Measurements from ENCODE around the gene HPCA.
A peak's percentile ranks its signal among the peaks of the same experiment; 100 is the strongest.

HPCA gene

GRCh38 chr1:32871364-32872191 is 14.7 kb upstream of the HPCA start:
- DNase-seq (ENCODE audit: low spot score): no peak

DNA sequence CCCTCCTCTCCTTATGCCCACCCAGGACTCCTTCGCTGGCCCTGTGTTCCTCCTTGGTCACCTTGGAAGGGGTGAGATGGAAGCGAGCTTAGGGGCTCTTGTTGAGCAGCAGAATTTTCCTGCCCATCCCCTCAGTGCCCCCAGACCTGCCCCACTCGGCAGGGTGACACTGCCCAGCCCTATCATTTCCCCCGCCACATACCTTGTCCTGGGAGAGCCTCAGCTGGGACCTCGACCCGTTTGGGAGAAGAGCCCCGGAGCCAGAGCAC is 14.2 kb upstream of the HPCA start:
- DNase-seq (ENCODE audit: low spot score): no peak

GRCh38 chr1:32873484-32873883 is 12.8 kb upstream of the HPCA start:
- no peak for DNase-seq (ENCODE audit: low spot score)

GRCh38 chr1:32874860-32875752 is 11.2 kb upstream of the HPCA start:
- DNase-seq (ENCODE audit: low spot score): no peak

DNA sequence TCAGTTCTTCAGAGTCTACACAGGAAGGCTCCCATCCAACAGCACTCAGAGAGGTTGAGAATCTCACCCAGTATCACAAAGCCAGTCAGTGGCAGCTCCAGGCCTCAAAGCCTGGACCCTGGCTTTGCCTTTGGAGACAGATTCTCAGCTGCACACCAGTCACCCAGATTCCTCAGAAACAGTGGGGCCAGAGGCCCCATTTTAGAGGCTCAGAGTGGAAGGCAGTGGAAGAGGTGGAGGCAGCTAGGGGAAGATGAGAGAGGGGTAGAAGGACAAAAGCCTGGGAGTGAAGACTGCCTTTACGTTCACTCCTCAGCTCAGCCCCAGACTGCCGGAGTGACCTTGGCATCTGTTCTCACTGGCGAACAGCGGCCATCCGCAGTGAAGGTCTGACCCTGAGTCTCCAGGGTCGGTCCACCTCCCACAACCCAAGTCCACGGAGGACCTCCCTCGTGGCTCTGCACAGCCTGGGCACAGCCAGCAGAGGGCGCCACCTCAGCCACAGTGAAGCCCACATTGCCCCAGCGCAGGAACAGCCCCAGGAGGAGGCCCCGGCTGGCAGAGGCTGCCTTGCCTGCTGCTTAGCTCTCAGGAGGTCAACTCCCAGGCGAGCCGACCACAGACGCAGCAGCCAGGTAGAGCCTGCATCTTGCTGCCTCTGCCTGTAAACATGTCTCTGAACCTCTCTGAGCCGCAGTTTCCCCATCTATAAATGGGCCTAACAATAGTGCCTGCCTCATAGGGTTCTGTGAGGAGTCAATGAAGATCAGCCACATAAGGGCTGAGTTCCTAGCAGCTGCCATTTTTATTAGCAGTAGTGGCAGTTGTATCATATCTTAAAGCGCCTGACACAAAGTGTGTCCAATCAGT is 9.7 kb upstream of the HPCA start:
- peak; percentile 82 for DNase-seq (ENCODE audit: low spot score)

- DNase-seq (ENCODE audit: low spot score): no peak
These were observed 8.8 kb upstream of the HPCA start for GRCh38 chr1:32877211-32878110.

DNA sequence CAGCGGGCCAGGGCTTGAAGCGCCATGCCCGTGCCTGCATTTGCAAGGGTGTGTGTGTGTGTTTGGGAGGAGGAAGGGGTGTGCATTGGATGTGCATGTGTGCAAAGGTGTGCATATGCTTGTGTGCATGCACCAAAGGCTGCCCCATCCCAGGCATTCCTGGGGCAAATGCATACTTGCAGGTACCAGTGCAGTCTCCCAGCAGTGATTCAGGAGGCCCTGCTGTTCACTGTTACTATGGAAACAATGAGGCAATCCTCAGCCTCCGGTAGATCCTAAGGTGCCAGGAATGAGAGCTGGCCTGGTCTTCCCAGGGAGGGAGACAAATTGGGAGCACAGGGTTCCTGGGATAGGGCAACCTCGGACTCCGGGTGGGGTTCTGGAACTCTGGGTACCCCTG is 8.1 kb upstream of the HPCA start:
- DNase-seq (ENCODE audit: low spot score): no peak

GRCh38 chr1:32878637-32879041 is 7.7 kb upstream of the HPCA start:
- DNase-seq (ENCODE audit: low spot score): no peak

- no peak for DNase-seq (ENCODE audit: low spot score)
These were observed 5.0 kb upstream of the HPCA start for GRCh38 chr1:32881291-32881690.

GRCh38 chr1:32881871-32882850 is 4.1 kb upstream of the HPCA start:
- DNase-seq (ENCODE audit: low spot score): no peak

- DNase-seq (ENCODE audit: low spot score): no peak
These were observed 2.8 kb upstream of the HPCA start for GRCh38 chr1:32883338-32884031.

- DNase-seq (ENCODE audit: low spot score): no peak
These were observed 2.3 kb upstream of the HPCA start for GRCh38 chr1:32884032-32884372.

GRCh38 chr1:32884726-32885125 is 1.6 kb upstream of the HPCA start:
- no peak for DNase-seq (ENCODE audit: low spot score)

GRCh38 chr1:32885676-32886003 is 651 bp upstream of the HPCA start:
- no peak for DNase-seq (ENCODE audit: low spot score)

- no peak for DNase-seq (ENCODE audit: low spot score)
These were observed 630 bp downstream of the HPCA start for GRCh38 chr1:32886828-32887414.

GRCh38 chr1:32887623-32888022 is 1.3 kb downstream of the HPCA start:
- DNase-seq (ENCODE audit: low spot score): no peak

- no peak for DNase-seq (ENCODE audit: low spot score)
These were observed 1.8 kb downstream of the HPCA start for GRCh38 chr1:32888134-32888533.

GRCh38 chr1:32888677-32889420 is 2.6 kb downstream of the HPCA start:
- DNase-seq (ENCODE audit: low spot score): no peak

Data from germinal center (tissue), 1 donor.